Measurements from ENCODE around the gene SAAL1. TPM values are rescaled to one million over a fixed set of nuclear protein-coding genes. Genes with fewer than 3 reads are reported as not detected.

Gene SAAL1
- total RNA-seq, 1 experiment from 2014 or later: 19.5 TPM

DNA sequence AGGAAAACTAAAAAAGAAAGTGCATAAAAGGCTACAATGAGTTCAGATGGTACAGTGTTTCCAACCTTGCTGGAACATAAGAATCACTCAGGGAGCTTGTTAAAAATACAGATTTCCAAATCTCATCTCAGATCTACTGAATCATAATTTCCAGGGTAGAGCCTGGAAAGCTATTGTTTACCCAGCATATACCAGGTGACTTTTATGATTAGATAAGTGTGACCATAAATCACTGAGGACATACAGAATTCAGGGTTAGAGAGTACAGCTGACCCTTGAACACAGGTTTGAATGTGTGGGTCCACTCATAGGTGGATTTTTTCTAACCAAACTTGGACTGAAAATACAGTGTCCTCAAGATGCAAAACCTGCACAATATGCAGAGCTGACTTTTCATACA, 11.9 kb downstream of the SAAL1 start:
- in situ Hi-C loops (cut with HindIII; ENCODE audit: low pct_unique_long_range_greater_than_20kb, low sequenced_read_pairs) (no loop called here), intact Hi-C loops (cut with micrococcal nuclease; ENCODE audit: unreplicated experiment) (no loop called here)
- Histone ChIP-seq H3K27me3 (ENCODE audit: control insufficient read depth, insufficient read depth, low read length) (no peaks in the 10 kb centered on the region), H3K4me1 (ENCODE audit: control insufficient read depth, insufficient read depth, low read length) (no peaks in the 10 kb centered on the region), H3K4me3 (ENCODE audit: low read depth in 2 of 2, low read length in 2 of 2) (no peak overlapping the region), H3K9me3 (ENCODE audit: control insufficient read depth, insufficient read depth, low read depth, low read length) (no peaks in the 10 kb centered on the region), H3K36me3 (ENCODE audit: control insufficient read depth, insufficient read depth, low read length) (peaks cover 10% of the 10 kb centered on the region), H3K27ac (ENCODE audit: low read length) (no peak overlapping the region)
- ATAC-seq: no peak
- no TSS peak for BruUV-seq (replicated peaks)
- TF ChIP-seq, protein P1, sequence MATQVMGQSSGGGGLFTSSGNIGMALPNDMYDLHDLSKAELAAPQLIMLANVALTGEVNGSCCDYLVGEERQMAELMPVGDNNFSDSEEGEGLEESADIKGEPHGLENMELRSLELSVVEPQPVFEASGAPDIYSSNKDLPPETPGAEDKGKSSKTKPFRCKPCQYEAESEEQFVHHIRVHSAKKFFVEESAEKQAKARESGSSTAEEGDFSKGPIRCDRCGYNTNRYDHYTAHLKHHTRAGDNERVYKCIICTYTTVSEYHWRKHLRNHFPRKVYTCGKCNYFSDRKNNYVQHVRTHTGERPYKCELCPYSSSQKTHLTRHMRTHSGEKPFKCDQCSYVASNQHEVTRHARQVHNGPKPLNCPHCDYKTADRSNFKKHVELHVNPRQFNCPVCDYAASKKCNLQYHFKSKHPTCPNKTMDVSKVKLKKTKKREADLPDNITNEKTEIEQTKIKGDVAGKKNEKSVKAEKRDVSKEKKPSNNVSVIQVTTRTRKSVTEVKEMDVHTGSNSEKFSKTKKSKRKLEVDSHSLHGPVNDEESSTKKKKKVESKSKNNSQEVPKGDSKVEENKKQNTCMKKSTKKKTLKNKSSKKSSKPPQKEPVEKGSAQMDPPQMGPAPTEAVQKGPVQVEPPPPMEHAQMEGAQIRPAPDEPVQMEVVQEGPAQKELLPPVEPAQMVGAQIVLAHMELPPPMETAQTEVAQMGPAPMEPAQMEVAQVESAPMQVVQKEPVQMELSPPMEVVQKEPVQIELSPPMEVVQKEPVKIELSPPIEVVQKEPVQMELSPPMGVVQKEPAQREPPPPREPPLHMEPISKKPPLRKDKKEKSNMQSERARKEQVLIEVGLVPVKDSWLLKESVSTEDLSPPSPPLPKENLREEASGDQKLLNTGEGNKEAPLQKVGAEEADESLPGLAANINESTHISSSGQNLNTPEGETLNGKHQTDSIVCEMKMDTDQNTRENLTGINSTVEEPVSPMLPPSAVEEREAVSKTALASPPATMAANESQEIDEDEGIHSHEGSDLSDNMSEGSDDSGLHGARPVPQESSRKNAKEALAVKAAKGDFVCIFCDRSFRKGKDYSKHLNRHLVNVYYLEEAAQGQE (IDR thresholded peaks at IDR 0.05; ENCODE audit: insufficient read depth in 1 of 2, low read depth in 2 of 2, low read length in 1 of 2): no peak
- TF ChIP-seq CTCF (IDR thresholded peaks at IDR 0.05) (no peak), TCF7L2 (IDR thresholded peaks at IDR 0.05; ENCODE audit: low read depth, low read length) (no peak), SIN3A (IDR thresholded peaks at IDR 0.05; ENCODE audit: borderline replicate concordance, insufficient read depth, low read depth, low read length) (no peak), POLR2AphosphoS5 (IDR thresholded peaks at IDR 0.05; ENCODE audit: low read depth, low read length) (no peak)
- ChIA-PET CTCF (no interaction called here), POLR2A (no interaction called here)
- DNase-seq (ENCODE audit: low read depth, low spot score): no peak

DNA sequence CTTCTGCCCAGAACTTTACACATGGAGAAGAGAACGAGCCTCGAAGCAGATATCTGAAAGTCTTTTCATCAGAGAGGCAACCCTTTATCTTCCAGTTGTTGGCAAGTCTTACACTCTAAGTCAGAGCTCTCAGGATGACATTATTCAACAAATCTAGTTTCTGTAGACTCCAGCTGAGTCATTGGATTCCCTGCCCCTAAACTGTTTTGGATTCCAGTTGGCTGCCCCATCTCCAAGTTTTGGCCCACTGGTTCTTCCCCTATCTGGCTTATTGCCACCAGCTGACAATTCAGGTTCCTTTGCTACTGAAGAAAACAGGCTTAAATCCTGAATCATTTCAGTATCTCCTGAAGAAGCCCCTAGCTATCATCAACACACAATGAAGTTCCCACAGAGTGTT, 14.2 kb downstream of the SAAL1 start:
- ATAC-seq (no peak), DNase-seq (ENCODE audit: low read depth, low spot score) (no peak)
- in situ Hi-C loops (cut with HindIII; ENCODE audit: low pct_unique_long_range_greater_than_20kb, low sequenced_read_pairs) (no loop called here), intact Hi-C loops (cut with micrococcal nuclease; ENCODE audit: unreplicated experiment) (no loop called here)
- H3K4me3 ChIP-seq (ENCODE audit: low read depth in 2 of 2, low read length in 2 of 2): no peak overlapping the region
- peaks cover 16% of the 10 kb centered on the region for H3K36me3 ChIP-seq (ENCODE audit: control insufficient read depth, insufficient read depth, low read length)
- no TSS peak for BruUV-seq (replicated peaks)
- H3K27me3 ChIP-seq (ENCODE audit: control insufficient read depth, insufficient read depth, low read length): no peaks in the 10 kb centered on the region
- ChIA-PET POLR2A (no interaction called here), CTCF (no interaction called here)
- H3K27ac ChIP-seq (ENCODE audit: low read length): no peak overlapping the region
- no peaks in the 10 kb centered on the region for H3K4me1 ChIP-seq (ENCODE audit: control insufficient read depth, insufficient read depth, low read length)
- TF ChIP-seq, protein P1 (IDR thresholded peaks at IDR 0.05; ENCODE audit: insufficient read depth in 1 of 2, low read depth in 2 of 2, low read length in 1 of 2): no peak
- H3K9me3 ChIP-seq (ENCODE audit: control insufficient read depth, insufficient read depth, low read depth, low read length): no peaks in the 10 kb centered on the region

Data from Panc1 (cell line).